Kidney (tissue), 14 donors: Measurements from ENCODE around the gene SPATA3. TPM values are rescaled to one million over a fixed set of nuclear protein-coding genes. Genes with fewer than 3 reads are reported as not detected.

Source experiments
- DNase-seq, 5 donors: peaks; one replicate each; pipeline ENCODE4 v3.0.0-alpha.2; 2013 to 2020
- FAIRE-seq: peaks from 2 replicates; lab custom pipeline; 2012; peaks lifted over from hg19 to GRCh38; lab: Jason Lieb, UNC
- H3K27ac ChIP-seq, 2 donors: one replicate each; pipeline ENCODE4 v1.7.0; 2013; ENCODE audit warnings: low read depth in 2 of 2, low read length in 2 of 2, inconsistent platforms in 1 of 2
- H3K27me3 ChIP-seq: one replicate; pipeline ENCODE4 v1.7.1; 2013; ENCODE audit warnings: low read length, inconsistent platforms; ENCODE audit not compliant: control insufficient read depth, insufficient read depth
- H3K36me3 ChIP-seq, 3 donors: one replicate each; pipeline versions ENCODE4 v1.7.0 to v1.7.1; 2013; ENCODE audit warnings: low read length in 3 of 3, control low read depth in 1 of 3, inconsistent platforms in 1 of 3; ENCODE audit not compliant: insufficient read depth in 3 of 3, control insufficient read depth in 2 of 3
- H3K4me1 ChIP-seq, 3 donors: one replicate each; pipeline versions ENCODE4 v1.7.0 to v1.7.1; 2013; ENCODE audit warnings: low read length in 3 of 3, inconsistent platforms in 1 of 3, low read depth in 1 of 3; ENCODE audit not compliant: control insufficient read depth in 2 of 3, insufficient read depth in 2 of 3
- H3K4me3 ChIP-seq, 3 donors: one replicate each; pipeline versions ENCODE4 v1.7.0 to v1.8.1; 2013; ENCODE audit warnings: low read length in 3 of 3, control low read depth in 1 of 3, inconsistent platforms in 1 of 3
- H3K9ac ChIP-seq, 3 donors: one replicate each; pipeline versions ENCODE4 v1.7.0 to v1.7.1; 2013; ENCODE audit warnings: low read length in 3 of 3, control low read depth in 1 of 3, inconsistent platforms in 1 of 3
- H3K9me3 ChIP-seq, 3 donors: one replicate each; pipeline versions ENCODE4 v1.7.0 to v1.7.1; 2013; ENCODE audit warnings: low read length in 3 of 3, control low read depth in 1 of 3, inconsistent platforms in 1 of 3; ENCODE audit not compliant: control insufficient read depth in 2 of 3, insufficient read depth in 1 of 3
- CTCF ChIP-seq: IDR thresholded peaks from 3 replicates; pipeline ENCODE4 v1.5.1; 2012; ENCODE audit warnings: mild to moderate bottlenecking, moderate library complexity, borderline replicate concordance; ENCODE audit not compliant: insufficient read depth; ENCODE audit errors: extremely low read depth
- intact Hi-C: fragments of 100-400 bp; cut with DNase I; formaldehyde crosslinking; loops from one replicate; pipeline ENCODE4 v1.11.1; 2022
- polyA plus RNA-seq: library from polyadenylated mRNA; stranded (reverse); fragments of 350-450 nt; fragmentation: Illumina TruSeq; extraction: RNeasy Lipid Tissue Mini Kit (QIAGEN cat#74804); gene quantifications from one replicate; pipeline ENCODE4 v1.2.3, GENCODE V29; 2014; ENCODE audit warnings: low read depth, low replicate concordance; ENCODE audit not compliant: insufficient read depth
- total RNA-seq: library from RNA; stranded (reverse); fragmentation: NEBNext Ultra II Directional; extraction: Animal tissue kit (Norgen Biotek cat#: 25700); gene quantifications from one replicate; pipeline ENCODE4 v1.2.1, GENCODE V29; 2021
- donor health status: control.
- donor health status: control.
- donor health status: control.
- donor health status: control.
- donor health status: control.
- donor health status: DM: yes; HTN: yes; CAD: no.
- donor health status: Normal renal cell carcinoma (clear cell type).

The SPATA3 gene
- total and polyA plus RNA-seq, 2 donors from 2014 or later, result not detected

DNA sequence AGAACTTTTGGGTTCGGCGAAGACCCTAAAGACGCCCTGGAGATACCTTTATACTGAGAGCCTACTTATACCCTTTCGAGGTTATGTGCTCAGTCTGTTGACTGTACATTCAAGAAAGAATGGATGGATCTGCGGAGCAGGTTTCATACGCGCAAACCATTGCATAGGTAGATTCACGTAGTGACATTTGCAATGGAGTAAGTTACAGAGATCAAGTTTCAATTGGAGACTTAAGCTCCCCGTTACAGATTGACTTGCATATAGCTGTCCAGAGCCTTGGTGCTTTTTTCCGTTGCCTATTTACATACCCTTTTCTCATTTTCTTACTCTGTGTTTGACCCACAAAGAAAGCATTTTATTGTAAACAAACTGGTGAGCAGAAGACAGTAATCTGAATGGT, 61.7 kb downstream of the SPATA3 start:
- no peaks in the 10 kb centered on the region for H3K9me3 ChIP-seq
- FAIRE-seq, result no peak
- peaks cover 5 to 13% (median 7%) of the 10 kb centered on the region in 3 donors for H3K4me1 ChIP-seq
- H3K27ac ChIP-seq, result no peak overlapping the region
- intact Hi-C loops, result no loop called here
- peak overlapping the region; percentile 50 to 86 (median 79) for H3K9ac ChIP-seq
- no peak for TF ChIP-seq CTCF
- H3K27me3 ChIP-seq, result no peaks in the 10 kb centered on the region
- peak overlapping the region; percentile 60 to 82 (median 77) for H3K4me3 ChIP-seq
- DNase-seq, result peak in 1 of 5 donors; percentile 33
- peaks cover 0 to 6% (median 4%) of the 10 kb centered on the region in 3 donors for H3K36me3 ChIP-seq

Other genes starting within 250 kb of the SPATA3 start
- gene ITM2C, start 131.2 kb upstream of the SPATA3 start, total RNA-seq, result 1,131 TPM
- 308 TPM for gene ITM2C, start 131.2 kb upstream of the SPATA3 start, polyA plus RNA-seq
- 0.69 TPM for gene GPR55, start 70.9 kb upstream of the SPATA3 start, total RNA-seq
- gene GPR55, start 70.9 kb upstream of the SPATA3 start, polyA plus RNA-seq, result not detected
- gene C2orf72, start 41.4 kb downstream of the SPATA3 start, total RNA-seq, result 0.88 TPM
- gene C2orf72, start 41.4 kb downstream of the SPATA3 start, polyA plus RNA-seq, result 2.6 TPM
- gene PSMD1, start 60.7 kb downstream of the SPATA3 start, total RNA-seq, result 75.6 TPM
- 95.4 TPM for gene PSMD1, start 60.7 kb downstream of the SPATA3 start, polyA plus RNA-seq
- 3.0 TPM for gene HTR2B, start 128.9 kb downstream of the SPATA3 start, total RNA-seq
- 2.0 TPM for gene HTR2B, start 128.9 kb downstream of the SPATA3 start, polyA plus RNA-seq
- 18.2 TPM for gene ARMC9, start 202.5 kb downstream of the SPATA3 start, total RNA-seq
- 7.3 TPM for gene ARMC9, start 202.5 kb downstream of the SPATA3 start, polyA plus RNA-seq